H9 (cell line): ENCODE data around the gene MKNK2. TPM values are rescaled to one million over a fixed set of nuclear protein-coding genes. Genes with fewer than 3 reads are reported as not detected.

Experiments
- DNase-seq: peaks from one replicate; pipeline ENCODE4 v3.0.0-alpha.2; 2017
- H2AFZ ChIP-seq: one replicate; pipeline ENCODE4 v1.6.1; 2013; ENCODE audit warnings: mild to moderate bottlenecking, low read length, control low read depth, moderate library complexity
- H2AK5ac ChIP-seq: 2 replicates; pipeline ENCODE4 v1.6.1; 2013; ENCODE audit warnings: low read length, control low read depth, mixed read lengths; ENCODE audit not compliant: insufficient read length
- H2BK120ac ChIP-seq: one replicate; pipeline ENCODE4 v1.6.1; 2013; ENCODE audit warnings: low read depth, mild to moderate bottlenecking, low read length, control low read depth, inconsistent platforms; ENCODE audit not compliant: poor library complexity, severe bottlenecking
- H2BK12ac ChIP-seq: 2 replicates; pipeline ENCODE4 v1.6.1; 2013; ENCODE audit warnings: low read length, control low read depth, mixed read lengths, low read depth; ENCODE audit not compliant: insufficient read length
- H2BK15ac ChIP-seq: 2 replicates; pipeline ENCODE4 v1.6.1; 2013; ENCODE audit warnings: low read depth, low read length, control low read depth
- H2BK20ac ChIP-seq: one replicate; pipeline ENCODE4 v1.6.1; 2013; ENCODE audit warnings: low read depth, mild to moderate bottlenecking, low read length, control low read depth, inconsistent platforms; ENCODE audit not compliant: poor library complexity, severe bottlenecking
- H2BK5ac ChIP-seq: 2 replicates; pipeline ENCODE4 v1.6.1; 2013; ENCODE audit warnings: low read length, control low read depth, mixed read lengths; ENCODE audit not compliant: insufficient read length
- H3K14ac ChIP-seq: 2 replicates; pipeline ENCODE4 v1.6.1; 2013; ENCODE audit warnings: low read length, control low read depth; ENCODE audit not compliant: insufficient read depth
- H3K18ac ChIP-seq: 2 replicates; pipeline ENCODE4 v1.6.1; 2013; ENCODE audit warnings: low read depth, mild to moderate bottlenecking, mixed read lengths, low read length, control low read depth; ENCODE audit not compliant: insufficient read length
- H3K23ac ChIP-seq: 2 replicates; pipeline ENCODE4 v1.6.1; 2013; ENCODE audit warnings: low read length, control low read depth, mixed read lengths, low read depth; ENCODE audit not compliant: insufficient read length
- H3K23me2 ChIP-seq: 2 replicates; pipeline ENCODE4 v1.6.1; 2013; ENCODE audit warnings: low read depth, mild to moderate bottlenecking, mixed read lengths, low read length, control low read depth; ENCODE audit not compliant: insufficient read length, poor library complexity, severe bottlenecking
- H3K27ac ChIP-seq: 2 replicates; pipeline ENCODE4 v1.5.1; 2013; ENCODE audit warnings: low read length, control low read depth, mixed read lengths, low read depth; ENCODE audit not compliant: insufficient read length
- H3K27me3 ChIP-seq: 2 replicates; pipeline ENCODE4 v1.6.1; 2013; ENCODE audit warnings: low read length, control low read depth, inconsistent platforms; ENCODE audit not compliant: insufficient read depth
- H3K4ac ChIP-seq: 2 replicates; pipeline ENCODE4 v1.6.1; 2013; ENCODE audit warnings: low read depth, mild to moderate bottlenecking, control low read depth, inconsistent platforms, low read length, moderate library complexity
- H3K4me1 ChIP-seq: 2 replicates; pipeline ENCODE4 v1.6.1; 2013; ENCODE audit warnings: low read length, control low read depth, inconsistent platforms; ENCODE audit not compliant: insufficient read depth
- H3K4me2 ChIP-seq: 2 replicates; pipeline ENCODE4 v1.6.1; 2013; ENCODE audit warnings: low read length, control low read depth, mixed read lengths; ENCODE audit not compliant: insufficient read length, insufficient read depth
- H3K56ac ChIP-seq: 2 replicates; pipeline ENCODE4 v1.6.1; 2013; ENCODE audit warnings: low read depth, mild to moderate bottlenecking, mixed read lengths, low read length, control low read depth; ENCODE audit not compliant: insufficient read length
- H3K79me1 ChIP-seq: 2 replicates; pipeline ENCODE4 v1.6.1; 2013; ENCODE audit warnings: low read depth, mild to moderate bottlenecking, moderate library complexity, low read length, control low read depth, inconsistent platforms; ENCODE audit not compliant: insufficient read depth, poor library complexity, severe bottlenecking
- H3K79me2 ChIP-seq: 2 replicates; pipeline ENCODE4 v1.6.1; 2013; ENCODE audit warnings: low read length, control low read depth, inconsistent platforms; ENCODE audit not compliant: insufficient read depth
- H3K9ac ChIP-seq: 2 replicates; pipeline ENCODE4 v1.6.1; 2013; ENCODE audit warnings: low read length, control low read depth, mixed read lengths; ENCODE audit not compliant: insufficient read length; ENCODE audit errors: extremely low read depth
- H3K9me3 ChIP-seq: one replicate; pipeline ENCODE4 v1.6.1; 2013; ENCODE audit warnings: low read depth, low read length, inconsistent platforms; ENCODE audit not compliant: control insufficient read depth
- H3T11ph ChIP-seq: one replicate; pipeline ENCODE4 v1.6.1; 2013; ENCODE audit warnings: mild to moderate bottlenecking, low read length, control low read depth, inconsistent platforms
- H4K20me1 ChIP-seq: one replicate; pipeline ENCODE4 v1.6.1; 2013; ENCODE audit not compliant: control insufficient read depth, insufficient read length, insufficient read depth
- H4K5ac ChIP-seq: 2 replicates; pipeline ENCODE4 v1.6.1; 2013; ENCODE audit warnings: low read depth, mild to moderate bottlenecking, mixed read lengths, low read length, control low read depth; ENCODE audit not compliant: insufficient read length
- H4K8ac ChIP-seq: replicated peaks from 2 replicates; pipeline ENCODE4 v1.6.1; 2013; ENCODE audit warnings: low read length, control low read depth, mixed read lengths, low read depth; ENCODE audit not compliant: insufficient read length
- H4K91ac ChIP-seq: 2 replicates; pipeline ENCODE4 v1.6.1; 2013; ENCODE audit warnings: low read depth, mild to moderate bottlenecking, moderate library complexity, mixed read lengths, low read length, control low read depth; ENCODE audit not compliant: insufficient read length
- H3K27ac Mint-ChIP-seq, 3 experiments: 2 replicates in 2 of 3; 3 replicates in 1 of 3; pipeline ENCODE4 v1.8.0; 2020 to 2021; ENCODE audit warnings: mixed read lengths in 3 of 3, mild to moderate bottlenecking in 1 of 3, moderate library complexity in 1 of 3
- H3K27me3 Mint-ChIP-seq: 2 replicates; pipeline ENCODE4 v1.8.0; 2021; ENCODE audit warnings: low read depth, mild to moderate bottlenecking, moderate library complexity, mixed read lengths
- H3K36me3 Mint-ChIP-seq, 3 experiments: 2 replicates in 2 of 3; 3 replicates in 1 of 3; pipeline ENCODE4 v1.8.0; 2020 to 2021; ENCODE audit warnings: low read depth in 3 of 3, mixed read lengths in 3 of 3; ENCODE audit not compliant: insufficient read depth in 1 of 3
- H3K4me1 Mint-ChIP-seq, 2 experiments: 2 replicates each; pipeline ENCODE4 v1.8.0; 2020; ENCODE audit warnings: mixed read lengths in 2 of 2
- H3K4me3 Mint-ChIP-seq, 2 experiments: 2 replicates in 1 of 2; 3 replicates in 1 of 2; pipeline ENCODE4 v1.8.0; 2020 to 2021; ENCODE audit warnings: mild to moderate bottlenecking in 2 of 2, mixed read lengths in 2 of 2, moderate library complexity in 1 of 2
- H3K9me3 Mint-ChIP-seq, 2 experiments: 2 replicates in 1 of 2; 3 replicates in 1 of 2; pipeline ENCODE4 v1.8.0; 2020; ENCODE audit warnings: mild to moderate bottlenecking in 2 of 2, mixed read lengths in 2 of 2, moderate library complexity in 1 of 2
- CTCF ChIP-seq: fragments of 200-600 bp; sonication (generic); conservative IDR thresholded peaks from 3 replicates; pipeline ENCODE4 v1.8.0; 2021; ENCODE audit warnings: antibody characterized with exemption, mild to moderate bottlenecking
- WGBS: extraction: QIAGEN DNeasy Blood & Tissue Kit; methylation state at CpG from one replicate; pipeline ENCODE4 v1.1.7; 2013; ENCODE audit warnings: missing lambda C conversion rate, low lambda C conversion rate, mixed read lengths; ENCODE audit not compliant: insufficient read length; ENCODE audit errors: extremely low coverage; 5-methylcytosine and 5-hydroxymethylcytosine counted together
- total RNA-seq: library from RNA; stranded (reverse); gene quantifications from 2 replicates; pipeline ENCODE4 v1.2.1, GENCODE V29; 2021

Gene MKNK2
- total RNA-seq, 1 experiment from 2014 or later, result 153 TPM

- no peak overlapping the region for H3K9ac ChIP-seq
- no peaks in the 10 kb centered on the region for H3K79me1 ChIP-seq
- peaks cover 0 to 14% (median 5%) of the 10 kb centered on the region in 3 experiments; a peak in 3 of 7 replicates for H3K36me3 Mint-ChIP-seq
- H4K8ac ChIP-seq, result no peak overlapping the region
- no peaks in the 10 kb centered on the region for H3K23me2 ChIP-seq
- no peak for TF ChIP-seq CTCF
- no peak overlapping the region for H3K4ac ChIP-seq
- no peak overlapping the region for H3K18ac ChIP-seq
- H2BK15ac ChIP-seq, result no peak overlapping the region
- H4K91ac ChIP-seq, result no peak overlapping the region
- no peak overlapping the region for H2BK12ac ChIP-seq
- no peaks in the 10 kb centered on the region for H3K27me3 ChIP-seq
- no peak overlapping the region; a peak in 1 of 7 replicates for H3K27ac Mint-ChIP-seq
- no peak for DNase-seq
- H3K27ac ChIP-seq, result no peak overlapping the region
- H2BK20ac ChIP-seq, result no peak overlapping the region
- no peak overlapping the region for H4K5ac ChIP-seq
- H3K4me3 Mint-ChIP-seq, result no peak overlapping the region
- H2BK5ac ChIP-seq, result no peak overlapping the region
- H3K27me3 Mint-ChIP-seq, result no peaks in the 10 kb centered on the region
- H3K9me3 ChIP-seq, result no peaks in the 10 kb centered on the region
- no peak overlapping the region for H3K56ac ChIP-seq
- H3K79me2 ChIP-seq, result no peaks in the 10 kb centered on the region
- no peaks in the 10 kb centered on the region for H3K4me1 Mint-ChIP-seq
- H2AFZ ChIP-seq, result no peak overlapping the region
- no peaks in the 10 kb centered on the region for H3K4me1 ChIP-seq
- no peak overlapping the region for H3K4me2 ChIP-seq
- no peak overlapping the region for H3K14ac ChIP-seq
- H3K23ac ChIP-seq, result no peak overlapping the region
- no peak overlapping the region for H2AK5ac ChIP-seq
- H3T11ph ChIP-seq, result no peak overlapping the region
- WGBS, result no CpG with 5 or more reads among the region's 32 CpGs
- H2BK120ac ChIP-seq, result no peak overlapping the region
- no peaks in the 10 kb centered on the region for H4K20me1 ChIP-seq
- H3K9me3 Mint-ChIP-seq, result no peaks in the 10 kb centered on the region
Measured at GRCh38 chr19:2079076-2079864, 28.2 kb upstream of the MKNK2 start.
